ENCODE measurements around the gene CLDN17. TPM values are rescaled to one million over a fixed set of nuclear protein-coding genes. Genes with fewer than 3 reads are reported as not detected.

CLDN17 gene
- total and polyA plus RNA-seq, 2 donors (not counting 1 experiment from before 2014, with no cell fraction given) = not detected

DNA sequence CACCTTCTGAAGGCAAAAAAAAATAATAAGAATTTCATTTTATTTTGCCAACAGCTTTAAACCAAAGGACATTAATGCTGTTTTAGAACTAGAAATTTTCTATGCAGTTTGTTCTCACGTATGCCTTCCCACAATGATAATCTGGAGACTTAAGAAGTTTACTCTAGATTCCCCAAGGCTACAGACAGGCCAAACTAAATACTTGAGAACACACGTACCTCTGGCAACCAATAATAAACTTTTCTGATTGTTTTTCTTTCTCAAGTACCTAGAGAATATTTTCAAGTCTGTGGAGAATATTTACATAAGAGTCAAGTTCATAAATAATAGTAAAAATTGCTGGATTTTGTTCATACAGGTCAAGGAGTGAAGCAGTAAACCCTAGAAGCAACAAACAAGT, 33.4 kb upstream of the CLDN17 start:
- no peak overlapping the region for H3K4me3 Mint-ChIP-seq
- intact Hi-C loops (cut with micrococcal nuclease) = no loop called here
- ChIA-PET CTCF (no interaction called here), POLR2A (no interaction called here)
- no peaks in the 10 kb centered on the region for H3K4me1 Mint-ChIP-seq
- DNase-seq (no peak), ATAC-seq (ENCODE audit: low read depth) (no peak)
- Histone ChIP-seq H3K9me3 (ENCODE audit: control extremely low read depth in 1 of 3, control insufficient read depth in 2 of 3, insufficient read depth in 1 of 3, low read length in 2 of 3) (no peaks in the 10 kb centered on the region), H3K9ac (ENCODE audit: low read length) (no peak overlapping the region), H3K4me2 (replicated peaks; ENCODE audit: low read depth, low read length, poor library complexity, severe bottlenecking) (no peak overlapping the region), H3K4me3 (ENCODE audit: control extremely low read depth in 1 of 5, extremely low read depth in 1 of 5, insufficient read depth in 1 of 5, low read depth in 2 of 5, low read length in 4 of 5) (no peak overlapping the region), H3K79me2 (ENCODE audit: control insufficient read depth, insufficient read depth, low read length) (no peaks in the 10 kb centered on the region), H3K27me3 (replicated peaks in 1 of 4; ENCODE audit: control extremely low read depth in 1 of 4, control insufficient read depth in 3 of 4, insufficient read depth in 4 of 4, low read length in 3 of 4) (no peaks in the 10 kb centered on the region), H3K27ac (ENCODE audit: low read length in 2 of 2) (no peak overlapping the region), H3K4me1 (ENCODE audit: control insufficient read depth in 2 of 2, insufficient read depth in 2 of 2, low read length in 2 of 2) (no peaks in the 10 kb centered on the region), H2AFZ (ENCODE audit: insufficient read depth, low read depth, low read length, poor library complexity, severe bottlenecking) (no peak overlapping the region), H4K20me1 (ENCODE audit: control insufficient read depth, insufficient read depth, low read length, poor library complexity, severe bottlenecking) (no peaks in the 10 kb centered on the region), H3K36me3 (replicated peaks in 1 of 2; ENCODE audit: control extremely low read depth in 1 of 2, control insufficient read depth in 1 of 2, extremely low read depth in 1 of 2, insufficient read depth in 2 of 2, low read length in 1 of 2) (no peaks in the 10 kb centered on the region)
- no peak for TF ChIP-seq EZH2 (IDR thresholded peaks at IDR 0.05; ENCODE audit: borderline replicate concordance, insufficient read depth, low read depth, low read length, poor library complexity, severe bottlenecking)
- TF ChIP-seq, protein P1, sequence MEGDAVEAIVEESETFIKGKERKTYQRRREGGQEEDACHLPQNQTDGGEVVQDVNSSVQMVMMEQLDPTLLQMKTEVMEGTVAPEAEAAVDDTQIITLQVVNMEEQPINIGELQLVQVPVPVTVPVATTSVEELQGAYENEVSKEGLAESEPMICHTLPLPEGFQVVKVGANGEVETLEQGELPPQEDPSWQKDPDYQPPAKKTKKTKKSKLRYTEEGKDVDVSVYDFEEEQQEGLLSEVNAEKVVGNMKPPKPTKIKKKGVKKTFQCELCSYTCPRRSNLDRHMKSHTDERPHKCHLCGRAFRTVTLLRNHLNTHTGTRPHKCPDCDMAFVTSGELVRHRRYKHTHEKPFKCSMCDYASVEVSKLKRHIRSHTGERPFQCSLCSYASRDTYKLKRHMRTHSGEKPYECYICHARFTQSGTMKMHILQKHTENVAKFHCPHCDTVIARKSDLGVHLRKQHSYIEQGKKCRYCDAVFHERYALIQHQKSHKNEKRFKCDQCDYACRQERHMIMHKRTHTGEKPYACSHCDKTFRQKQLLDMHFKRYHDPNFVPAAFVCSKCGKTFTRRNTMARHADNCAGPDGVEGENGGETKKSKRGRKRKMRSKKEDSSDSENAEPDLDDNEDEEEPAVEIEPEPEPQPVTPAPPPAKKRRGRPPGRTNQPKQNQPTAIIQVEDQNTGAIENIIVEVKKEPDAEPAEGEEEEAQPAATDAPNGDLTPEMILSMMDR (IDR thresholded peaks at IDR 0.05) = no peak
- H3K27ac Mint-ChIP-seq = no peak overlapping the region
- H3K27me3 Mint-ChIP-seq = no peaks in the 10 kb centered on the region
- no CpG with 5 or more reads among the region's 2 CpGs for WGBS (ENCODE audit: insufficient coverage)
- H3K9me3 Mint-ChIP-seq (ENCODE audit: insufficient read depth) = peaks cover 3% of the 10 kb centered on the region

DNA sequence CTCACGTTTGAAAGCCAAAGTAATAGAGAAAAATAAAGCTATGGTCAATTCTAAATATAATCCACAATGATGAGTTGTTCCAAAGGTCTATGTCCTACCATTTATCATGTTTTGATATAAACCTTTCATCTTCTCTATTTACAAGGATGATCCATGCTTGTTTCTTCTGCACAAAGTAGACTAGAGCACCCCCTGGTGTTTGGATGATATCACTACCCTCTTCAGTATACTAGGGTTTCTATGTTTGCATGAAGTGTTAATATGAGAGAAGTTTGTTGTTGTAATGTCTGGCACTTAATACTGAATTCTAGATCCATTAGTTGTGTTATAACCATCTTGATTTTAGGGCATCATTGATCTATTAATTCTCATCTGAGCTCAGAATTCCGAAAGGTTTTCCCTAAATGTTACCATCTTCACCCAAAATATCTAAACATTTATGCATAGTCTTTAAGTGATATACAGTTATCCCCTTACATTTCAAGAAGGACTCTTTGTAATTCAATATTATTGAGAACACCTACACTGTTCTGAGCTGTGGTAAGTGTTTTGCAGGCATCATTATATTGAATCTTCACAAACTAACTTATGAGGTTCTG, 28.2 kb upstream of the CLDN17 start:
- TF ChIP-seq, protein P1 (IDR thresholded peaks at IDR 0.05) = no peak
- no peak for TF ChIP-seq EZH2 (IDR thresholded peaks at IDR 0.05; ENCODE audit: borderline replicate concordance, insufficient read depth, low read depth, low read length, poor library complexity, severe bottlenecking)
- intact Hi-C loops (cut with micrococcal nuclease) = no loop called here
- WGBS (ENCODE audit: insufficient coverage) = no CpG with 5 or more reads among the region's 2 CpGs
- no peak overlapping the region for H3K4me3 Mint-ChIP-seq
- POLR2A ChIA-PET = no interaction called here
- no peaks in the 10 kb centered on the region for H3K27me3 ChIP-seq (replicated peaks in 1 of 4; ENCODE audit: control extremely low read depth in 1 of 4, control insufficient read depth in 3 of 4, insufficient read depth in 4 of 4, low read length in 3 of 4)
- DNase-seq (no peak), ATAC-seq (ENCODE audit: low read depth) (no peak)
- no peak overlapping the region for H3K27ac Mint-ChIP-seq
- no peaks in the 10 kb centered on the region for H3K9me3 ChIP-seq (ENCODE audit: control extremely low read depth in 1 of 3, control insufficient read depth in 2 of 3, insufficient read depth in 1 of 3, low read length in 2 of 3)
- H3K27ac ChIP-seq (ENCODE audit: low read length in 2 of 2) = no peak overlapping the region
- H3K4me3 ChIP-seq (ENCODE audit: control extremely low read depth in 1 of 5, extremely low read depth in 1 of 5, insufficient read depth in 1 of 5, low read depth in 2 of 5, low read length in 4 of 5) = no peak overlapping the region
- H3K4me1 Mint-ChIP-seq = no peaks in the 10 kb centered on the region
- no peaks in the 10 kb centered on the region for H3K36me3 ChIP-seq (replicated peaks in 1 of 2; ENCODE audit: control extremely low read depth in 1 of 2, control insufficient read depth in 1 of 2, extremely low read depth in 1 of 2, insufficient read depth in 2 of 2, low read length in 1 of 2)
- CTCF ChIA-PET = no interaction called here
- no peaks in the 10 kb centered on the region for H3K27me3 Mint-ChIP-seq
- no peak overlapping the region for H3K4me2 ChIP-seq (replicated peaks; ENCODE audit: low read depth, low read length, poor library complexity, severe bottlenecking)
- no peak overlapping the region for H2AFZ ChIP-seq (ENCODE audit: insufficient read depth, low read depth, low read length, poor library complexity, severe bottlenecking)
- peaks cover 3% of the 10 kb centered on the region for H3K9me3 Mint-ChIP-seq (ENCODE audit: insufficient read depth)
- H4K20me1 ChIP-seq (ENCODE audit: control insufficient read depth, insufficient read depth, low read length, poor library complexity, severe bottlenecking) = no peaks in the 10 kb centered on the region
- no peaks in the 10 kb centered on the region for H3K4me1 ChIP-seq (ENCODE audit: control insufficient read depth in 2 of 2, insufficient read depth in 2 of 2, low read length in 2 of 2)
- H3K9ac ChIP-seq (ENCODE audit: low read length) = no peak overlapping the region
- no peaks in the 10 kb centered on the region for H3K79me2 ChIP-seq (ENCODE audit: control insufficient read depth, insufficient read depth, low read length)
